Astrocyte (in vitro differentiated cells and primary cell): ENCODE data around the gene SLC12A6. TPM values are rescaled to one million over a fixed set of nuclear protein-coding genes. Genes with fewer than 3 reads are reported as not detected.

Source experiments
- DNase-seq: peaks from one replicate; pipeline ENCODE4 v3.0.0-alpha.2; 2010; ENCODE audit warnings: low read depth
- FAIRE-seq: peaks from 2 replicates; lab custom pipeline; 2011; peaks lifted over from hg19 to GRCh38; lab: Jason Lieb, UNC
- H2AFZ ChIP-seq: 2 replicates; pipeline ENCODE4 v1.6.0; 2012; ENCODE audit warnings: low read depth, low read length, inconsistent platforms
- H3K27ac ChIP-seq: 2 replicates; pipeline ENCODE4 v1.5.1; 2011; ENCODE audit warnings: low read depth, low read length, inconsistent platforms
- H3K27me3 ChIP-seq: 2 replicates; pipeline ENCODE4 v1.6.0; 2011; ENCODE audit warnings: low read length, inconsistent platforms; ENCODE audit not compliant: insufficient read depth
- H3K36me3 ChIP-seq: 2 replicates; pipeline ENCODE4 v1.5.1; 2011; ENCODE audit warnings: low read length, inconsistent platforms; ENCODE audit not compliant: insufficient read depth
- H3K4me1 ChIP-seq: 2 replicates; pipeline ENCODE4 v1.5.1; 2011; ENCODE audit warnings: low read length, inconsistent platforms; ENCODE audit not compliant: insufficient read depth
- H3K4me2 ChIP-seq: 2 replicates; pipeline ENCODE4 v1.6.0; 2012; ENCODE audit warnings: low read length, inconsistent platforms
- H3K4me3 ChIP-seq: 2 replicates; pipeline ENCODE4 v1.5.1; 2011; ENCODE audit warnings: low read depth, mild to moderate bottlenecking, low read length, inconsistent platforms; ENCODE audit not compliant: insufficient read depth
- H3K79me2 ChIP-seq: 2 replicates; pipeline ENCODE4 v1.6.0; 2012; ENCODE audit warnings: mild to moderate bottlenecking, low read length, inconsistent platforms; ENCODE audit not compliant: insufficient read depth
- H3K9ac ChIP-seq: 2 replicates; pipeline ENCODE4 v1.6.0; 2012; ENCODE audit warnings: mild to moderate bottlenecking, low read length, inconsistent platforms
- H3K9me3 ChIP-seq: 2 replicates; pipeline ENCODE4 v1.5.1; 2012; ENCODE audit warnings: low read depth, mild to moderate bottlenecking, low read length, inconsistent platforms; ENCODE audit not compliant: insufficient read depth
- H4K20me1 ChIP-seq: 2 replicates; pipeline ENCODE4 v1.6.0; 2012; ENCODE audit warnings: low read length, inconsistent platforms; ENCODE audit not compliant: insufficient read depth
- H3K27ac Mint-ChIP-seq: one replicate; pipeline ENCODE4 v1.8.0; 2021; ENCODE audit warnings: mild to moderate bottlenecking, mixed read lengths; ENCODE audit not compliant: unreplicated experiment
- H3K27me3 Mint-ChIP-seq: one replicate; pipeline ENCODE4 v1.8.0; 2021; ENCODE audit warnings: low read depth, mixed read lengths; ENCODE audit not compliant: unreplicated experiment
- H3K36me3 Mint-ChIP-seq: one replicate; pipeline ENCODE4 v1.8.0; 2021; ENCODE audit warnings: low read depth, mixed read lengths; ENCODE audit not compliant: unreplicated experiment
- H3K4me1 Mint-ChIP-seq: one replicate; pipeline ENCODE4 v1.8.0; 2021; ENCODE audit warnings: low read depth, mixed read lengths; ENCODE audit not compliant: unreplicated experiment
- H3K4me3 Mint-ChIP-seq: one replicate; pipeline ENCODE4 v1.8.0; 2021; ENCODE audit warnings: mild to moderate bottlenecking, moderate library complexity, mixed read lengths; ENCODE audit not compliant: unreplicated experiment
- H3K9me3 Mint-ChIP-seq: one replicate; pipeline ENCODE4 v1.8.0; 2021; ENCODE audit warnings: mild to moderate bottlenecking, mixed read lengths; ENCODE audit not compliant: unreplicated experiment
- CTCF ChIP-seq: IDR thresholded peaks from 2 replicates; pipeline ENCODE4 v1.5.1; 2011; ENCODE audit warnings: low read depth, mild to moderate bottlenecking, inconsistent platforms, low read length, moderate library complexity; ENCODE audit not compliant: insufficient read depth
- EZH2 ChIP-seq: IDR thresholded peaks from 2 replicates; pipeline ENCODE4 v1.6.1; 2012; ENCODE audit warnings: mild to moderate bottlenecking, low read length, inconsistent platforms; ENCODE audit not compliant: insufficient read depth
- total RNA-seq: library from RNA; stranded (reverse); gene quantifications from 2 replicates; pipeline ENCODE4 v1.2.1, GENCODE V29; 2021

The SLC12A6 gene
- total RNA-seq, 1 donor from 2014 or later = 15.8 TPM

GRCh38 chr15:34223904-34224596, 113.5 kb downstream of the SLC12A6 start:
- FAIRE-seq (no peak), DNase-seq (no peak)
- Mint-ChIP-seq H3K36me3 (no peaks in the 10 kb centered on the region), H3K27me3 (no peaks in the 10 kb centered on the region), H3K9me3 (no peaks in the 10 kb centered on the region), H3K4me1 (peaks cover 4% of the 10 kb centered on the region), H3K27ac (peak overlapping the region; percentile 85), H3K4me3 (peak overlapping the region; percentile 96)
- no peaks in the 10 kb centered on the region for H4K20me1 ChIP-seq
- H3K9me3 ChIP-seq = no peaks in the 10 kb centered on the region
- peaks cover 10% of the 10 kb centered on the region for H3K4me1 ChIP-seq
- H2AFZ ChIP-seq = peak overlapping the region; percentile 74
- peak overlapping the region; percentile 74 for H3K27ac ChIP-seq
- no peak for TF ChIP-seq EZH2
- no peak for TF ChIP-seq CTCF
- H3K79me2 ChIP-seq = peaks cover 35% of the 10 kb centered on the region
- peak overlapping the region; percentile 96 for H3K4me2 ChIP-seq
- H3K4me3 ChIP-seq = peak overlapping the region; percentile 88
- no peaks in the 10 kb centered on the region for H3K27me3 ChIP-seq
- H3K9ac ChIP-seq = peak overlapping the region; percentile 94
- H3K36me3 ChIP-seq = peaks cover 10% of the 10 kb centered on the region

- Histone ChIP-seq H3K36me3 (no peaks in the 10 kb centered on the region), H4K20me1 (no peaks in the 10 kb centered on the region), H3K4me2 (peak overlapping the region; percentile 46), H3K27me3 (no peaks in the 10 kb centered on the region), H3K79me2 (no peaks in the 10 kb centered on the region), H2AFZ (no peak overlapping the region), H3K27ac (no peak overlapping the region), H3K4me3 (no peak overlapping the region), H3K9me3 (no peaks in the 10 kb centered on the region), H3K4me1 (peaks cover 9% of the 10 kb centered on the region), H3K9ac (no peak overlapping the region)
- H3K4me1 Mint-ChIP-seq = peaks cover 4% of the 10 kb centered on the region
- no peak overlapping the region for H3K27ac Mint-ChIP-seq
- FAIRE-seq (peak; percentile 73), DNase-seq (peak; percentile 74)
- H3K36me3 Mint-ChIP-seq = no peaks in the 10 kb centered on the region
- TF ChIP-seq EZH2 (no peak), CTCF (no peak)
- H3K4me3 Mint-ChIP-seq = no peak overlapping the region
- H3K9me3 Mint-ChIP-seq = no peaks in the 10 kb centered on the region
- no peaks in the 10 kb centered on the region for H3K27me3 Mint-ChIP-seq
Measured at GRCh38 chr15:34217587-34218225, 119.9 kb downstream of the SLC12A6 start.
